GM19463 (cell line): Measurements from ENCODE around the gene SLF1.

Source experiments
- ATAC-seq: cut with Tn5 transposase; IDR thresholded peaks from one replicate; pipeline ENCODE4 v1.9.1; 2021; ENCODE audit warnings: mild to moderate bottlenecking, moderate library complexity; ENCODE audit not compliant: unreplicated experiment

SLF1 gene

GRCh38 chr5:94707359-94707758 is 88.9 kb downstream of the SLF1 start:
- peak; percentile 55 for ATAC-seq

- ATAC-seq = no peak
Measured at GRCh38 chr5:94709277-94709676, 90.8 kb downstream of the SLF1 start.

- no peak for ATAC-seq
Measured at GRCh38 chr5:94711785-94712184, 93.3 kb downstream of the SLF1 start.

DNA sequence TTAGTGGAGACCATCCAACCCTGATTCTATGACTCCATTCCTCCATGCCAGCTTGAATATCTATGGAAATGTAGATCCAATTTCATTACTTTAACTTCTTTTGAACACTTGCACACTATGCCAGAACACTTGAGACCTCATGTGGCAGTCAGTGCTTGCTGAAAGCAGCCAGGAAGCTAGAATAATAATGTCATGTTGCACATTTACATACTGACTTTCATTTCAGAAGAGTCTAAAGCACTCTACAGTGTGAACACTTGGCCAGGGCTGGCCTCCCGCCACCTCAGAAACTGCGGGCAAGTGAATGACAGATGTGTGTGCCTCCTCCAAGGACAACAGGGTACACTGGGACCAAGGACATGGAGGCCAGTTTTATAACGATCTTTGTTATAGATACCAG is 97.3 kb downstream of the SLF1 start:
- peak; percentile 44 for ATAC-seq

GRCh38 chr5:94725142-94725541 is 106.7 kb downstream of the SLF1 start:
- no peak for ATAC-seq

- no peak for ATAC-seq
Measured at GRCh38 chr5:94731471-94731870, 113.0 kb downstream of the SLF1 start.

DNA sequence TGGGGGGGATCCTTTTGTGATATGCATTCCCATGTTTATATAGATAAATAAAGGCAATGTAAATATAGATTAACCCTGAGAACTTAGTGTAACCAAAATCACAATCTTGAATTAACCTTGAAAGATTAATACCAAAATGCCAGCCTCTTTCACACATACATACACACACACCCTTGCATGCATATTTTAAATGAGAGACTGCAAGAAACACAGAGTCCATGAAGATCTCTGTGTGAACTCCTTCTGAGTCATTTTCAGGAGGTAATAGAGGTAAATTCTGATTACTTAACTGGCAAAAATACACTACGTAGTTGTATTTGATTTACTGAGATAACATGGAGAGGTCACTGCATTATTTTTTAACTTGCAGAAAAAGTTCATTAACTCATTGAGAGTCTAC is 118.0 kb downstream of the SLF1 start:
- no peak for ATAC-seq

DNA sequence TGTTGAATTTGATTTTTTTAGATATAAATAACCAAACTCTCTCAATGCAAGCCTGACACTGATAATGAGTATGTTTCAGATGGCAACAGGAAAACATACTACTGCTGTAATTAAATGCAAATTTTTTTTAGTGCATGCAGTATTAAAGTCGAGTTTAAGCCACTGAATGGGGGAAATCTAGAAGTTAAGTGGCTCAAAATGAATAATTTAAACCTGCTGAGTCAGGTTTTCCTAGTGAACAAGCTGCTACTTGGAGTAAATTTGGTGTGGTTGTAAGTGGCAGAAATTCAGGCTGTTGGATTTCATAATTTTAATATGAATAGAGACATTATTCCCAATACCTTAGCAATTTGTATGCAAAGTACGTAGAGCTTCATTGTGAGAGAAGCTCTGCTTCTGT is 121.8 kb downstream of the SLF1 start:
- ATAC-seq = no peak

DNA sequence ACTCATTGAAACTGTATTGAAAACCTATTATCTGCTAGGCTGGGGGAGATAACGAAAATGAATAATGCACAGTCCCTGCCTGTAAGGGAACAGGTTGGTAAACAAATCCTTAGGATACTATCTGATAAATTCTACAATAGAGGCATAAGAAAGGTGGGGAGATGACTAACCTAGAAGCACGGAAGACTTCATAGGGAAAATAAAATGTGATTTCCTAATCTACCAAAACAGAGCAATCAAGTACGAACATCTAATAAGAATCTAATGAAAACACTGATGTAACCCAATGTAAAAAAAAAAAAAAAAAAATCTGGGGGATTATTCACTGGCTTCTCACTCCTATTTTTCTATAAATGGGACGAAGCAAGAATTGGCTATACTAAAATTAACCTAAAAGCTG is 124.4 kb downstream of the SLF1 start:
- no peak for ATAC-seq

- peak; percentile 18 for ATAC-seq
Measured at GRCh38 chr5:94744906-94745305, 126.4 kb downstream of the SLF1 start.

DNA sequence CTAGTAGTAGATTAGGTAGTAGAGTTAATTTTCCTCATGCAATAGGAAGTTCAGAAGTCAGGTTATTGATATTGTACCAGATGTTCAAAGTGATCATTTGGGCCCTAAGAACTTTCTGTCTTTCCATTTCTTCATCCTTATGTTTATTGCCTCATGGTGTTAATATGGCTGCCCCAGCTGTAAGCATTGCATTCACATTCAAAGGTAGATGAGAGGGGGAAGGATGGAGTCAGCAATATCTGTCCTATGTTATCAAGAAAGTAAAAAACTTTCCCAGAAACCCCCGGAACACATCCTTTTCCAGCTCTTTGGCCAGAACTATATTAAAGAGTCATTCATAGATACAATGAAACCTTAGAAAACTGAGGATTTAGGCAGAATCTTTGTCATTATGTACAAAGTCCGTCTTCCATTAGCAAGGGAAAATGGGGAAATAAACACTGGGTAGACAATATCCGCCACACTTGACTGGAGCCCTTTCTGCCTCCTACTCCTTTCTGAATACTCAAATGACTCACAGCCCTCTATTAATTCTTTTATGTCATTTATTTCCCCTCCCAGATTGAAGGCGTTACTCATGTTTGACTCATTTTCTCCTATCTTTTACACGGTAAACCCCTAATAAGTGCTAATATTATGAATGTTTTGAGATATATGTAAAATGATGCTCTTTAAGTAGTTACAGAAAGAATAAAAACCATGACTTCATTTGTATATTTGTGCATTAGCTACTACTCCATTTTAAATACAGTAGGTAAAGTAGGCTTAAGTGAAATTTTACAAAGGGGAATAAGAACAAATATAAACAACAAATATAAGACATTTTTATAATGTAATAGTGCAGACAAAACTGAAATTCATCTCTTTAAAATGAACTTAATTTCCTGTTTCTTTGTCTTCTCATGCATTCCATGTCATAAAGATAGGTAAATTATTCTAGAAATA is 127.6 kb downstream of the SLF1 start:
- peak; percentile 64 for ATAC-seq

GRCh38 chr5:94746731-94747124 is 128.3 kb downstream of the SLF1 start:
- ATAC-seq = peak; percentile 39
